IPS-NIHi7 (cell line): ENCODE data around the gene ZDHHC7.

Experiments
- DNase-seq: peaks from one replicate; pipeline ENCODE4 v3.0.0; 2012; ENCODE audit warnings: mixed read lengths; ENCODE audit errors: extremely low spot score

The ZDHHC7 gene

DNA sequence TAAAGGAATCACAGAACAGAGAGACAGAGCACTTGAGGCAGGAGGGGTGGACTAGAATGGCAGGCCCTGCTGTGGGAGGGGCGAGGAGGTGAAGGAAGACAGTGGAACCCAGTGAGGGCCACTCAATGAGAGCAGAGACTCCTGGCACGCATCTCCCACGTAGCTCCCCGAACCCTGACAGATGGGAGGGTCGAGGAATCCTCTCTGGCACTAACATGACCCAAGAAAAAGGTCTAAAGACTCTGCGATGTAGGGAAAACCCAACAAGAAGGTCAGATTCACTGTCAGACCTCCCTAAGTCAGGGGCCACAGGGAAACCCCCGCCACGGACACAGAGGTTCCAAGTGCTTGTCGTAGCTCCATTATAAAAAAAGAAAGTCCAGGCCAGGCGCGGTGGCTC lies 15.0 kb downstream of the ZDHHC7 start:
- no peak for DNase-seq

DNA sequence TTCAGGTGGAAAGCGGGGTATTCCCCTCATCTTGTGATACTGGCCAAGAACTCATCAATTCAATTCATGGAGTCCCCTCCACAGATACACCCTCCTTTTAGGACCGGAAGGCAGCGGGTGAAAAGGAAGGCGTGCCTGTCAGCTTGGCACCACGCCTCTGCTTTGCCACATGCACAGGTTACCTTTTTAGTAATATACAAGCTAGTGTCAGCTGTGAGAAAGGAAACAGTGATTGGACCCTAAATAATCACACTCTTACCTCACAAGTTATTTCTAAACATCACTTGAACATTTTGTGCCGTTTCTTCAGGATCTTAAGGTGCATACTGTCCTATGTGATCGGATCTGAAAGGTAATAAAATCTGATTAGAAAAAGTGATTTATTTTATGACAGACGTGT lies 15.7 kb downstream of the ZDHHC7 start:
- no peak for DNase-seq

DNA sequence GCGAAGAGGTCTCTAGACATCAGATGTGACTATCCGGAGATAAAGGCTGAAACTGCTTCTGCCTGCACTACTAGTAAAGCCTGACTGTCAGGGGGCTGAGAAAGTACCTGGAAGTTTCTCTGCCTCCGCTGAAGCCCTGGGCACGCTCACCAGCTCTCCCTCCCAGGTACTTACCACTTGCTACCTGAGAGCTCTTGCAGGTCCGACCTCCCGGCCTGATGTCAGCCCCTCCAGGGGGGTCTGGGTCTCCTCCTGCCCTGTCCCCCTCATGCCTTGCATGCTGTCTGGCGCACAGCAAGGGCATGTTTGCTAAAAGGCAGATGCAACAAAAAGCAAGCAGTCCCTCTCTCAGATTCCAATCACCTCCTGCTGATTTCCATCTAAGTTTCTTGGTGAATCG lies 17.4 kb downstream of the ZDHHC7 start:
- no peak for DNase-seq

DNA sequence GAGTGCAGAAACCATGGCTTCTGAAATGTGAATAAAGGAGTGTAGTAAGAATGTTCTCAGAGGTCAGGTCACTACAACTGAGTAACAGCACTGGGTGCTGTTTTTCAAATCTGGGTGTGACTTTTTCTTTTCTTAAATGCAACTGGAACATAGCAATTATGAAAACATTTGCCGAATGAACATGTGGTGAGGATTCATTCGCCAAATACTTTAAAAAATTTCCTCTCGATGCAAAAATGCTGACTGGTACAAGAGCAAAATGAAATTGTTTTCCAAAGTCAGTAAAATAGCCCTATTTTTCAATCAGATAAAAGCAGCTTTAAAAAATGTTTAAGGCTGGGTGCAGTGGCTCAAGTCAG lies 18.6 kb downstream of the ZDHHC7 start:
- no peak for DNase-seq

DNA sequence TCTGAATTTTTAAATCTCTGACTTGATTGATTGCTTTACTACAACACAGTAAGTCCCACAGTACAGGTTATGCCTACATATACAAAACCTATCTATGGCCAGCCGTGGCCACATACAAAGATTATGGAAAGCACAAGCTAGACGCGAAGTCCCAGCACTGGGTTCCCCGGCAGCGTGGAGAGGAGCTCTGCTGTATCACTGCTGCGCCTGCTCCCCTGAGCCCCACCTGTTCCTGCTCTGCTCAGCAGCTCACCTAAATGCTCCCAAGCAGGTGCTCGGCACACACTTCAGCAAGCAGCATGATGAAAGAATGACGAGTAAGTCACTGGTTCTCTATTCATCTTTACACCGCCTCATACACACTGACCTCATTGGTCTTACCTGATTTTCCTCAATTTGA lies 20.6 kb downstream of the ZDHHC7 start:
- no peak for DNase-seq

DNA sequence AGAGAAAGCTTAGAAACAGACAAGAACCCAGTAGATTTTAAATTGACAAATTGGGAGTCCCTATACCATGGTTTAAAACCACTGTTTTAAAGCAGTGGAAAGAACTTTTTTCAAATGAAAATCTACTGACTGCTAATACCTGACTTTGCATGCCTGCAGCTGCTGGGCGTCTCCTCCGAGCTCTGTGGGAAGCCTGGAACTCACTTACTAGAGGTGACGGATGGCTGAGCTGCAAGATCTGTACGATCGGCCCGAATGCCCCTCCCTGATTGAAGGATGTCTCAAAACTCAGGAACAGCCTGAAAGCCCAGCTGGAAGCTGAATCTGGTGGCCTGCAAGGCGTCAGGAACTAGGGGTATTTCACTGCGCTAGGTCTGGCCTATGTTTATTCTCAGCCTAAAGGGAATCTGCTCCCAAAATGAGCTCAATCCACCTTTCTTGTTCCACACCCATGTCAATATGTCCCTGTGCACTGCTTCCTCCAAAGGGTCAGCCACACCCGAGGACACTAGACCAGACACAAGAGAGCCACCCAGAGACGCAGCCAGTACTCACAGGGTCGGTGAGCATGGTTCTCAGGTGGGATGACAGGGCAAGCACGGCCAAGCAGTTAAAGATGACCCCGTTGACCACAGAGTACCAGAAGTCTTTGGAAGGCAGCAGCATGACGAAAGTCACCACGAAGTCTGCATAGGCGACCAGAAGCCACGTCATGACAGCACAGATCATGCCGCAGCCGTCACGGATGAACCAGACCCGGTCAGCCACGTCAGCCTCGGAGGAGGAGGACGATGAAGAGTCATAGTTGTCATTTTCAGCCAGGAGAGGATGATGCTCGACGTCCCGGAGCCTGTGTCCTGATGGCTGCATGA lies 21.4 kb downstream of the ZDHHC7 start:
- DNase-seq = no peak

DNA sequence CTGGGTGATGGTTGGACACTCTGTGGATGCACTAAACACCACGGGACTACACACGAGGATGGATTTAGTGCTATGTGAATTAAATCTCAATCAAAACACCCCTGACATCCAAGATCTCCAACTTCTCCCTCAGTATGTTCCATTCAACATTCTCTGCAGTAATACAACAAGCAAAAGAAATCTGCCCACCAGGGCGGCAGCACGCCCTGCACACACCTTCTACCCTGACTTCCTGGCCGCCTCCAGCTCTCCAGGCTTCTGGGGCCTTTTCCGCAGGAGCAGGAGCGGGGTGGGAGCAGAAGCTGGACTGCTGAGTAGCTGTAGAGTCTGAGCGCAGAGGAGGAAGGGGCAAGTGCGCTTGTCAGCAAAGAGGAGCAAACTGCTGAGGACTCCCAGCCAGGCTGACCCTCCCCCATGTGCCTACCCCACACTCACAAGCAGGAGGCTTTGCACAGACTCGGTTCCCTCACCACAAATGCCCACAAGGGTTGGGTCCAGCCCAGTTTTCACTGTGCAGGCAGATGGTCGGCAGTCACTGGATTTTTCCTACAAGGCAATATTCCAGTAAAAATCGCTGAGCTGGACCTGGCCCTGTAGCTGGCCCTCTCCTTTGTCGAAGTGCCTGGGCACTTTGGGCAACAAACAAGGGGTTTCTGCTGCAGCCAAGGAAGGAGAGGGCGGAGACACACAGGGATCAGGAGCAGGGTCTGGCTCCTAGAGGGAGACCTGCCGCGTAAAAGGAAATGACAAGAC lies 22.8 kb downstream of the ZDHHC7 start:
- no peak for DNase-seq

DNA sequence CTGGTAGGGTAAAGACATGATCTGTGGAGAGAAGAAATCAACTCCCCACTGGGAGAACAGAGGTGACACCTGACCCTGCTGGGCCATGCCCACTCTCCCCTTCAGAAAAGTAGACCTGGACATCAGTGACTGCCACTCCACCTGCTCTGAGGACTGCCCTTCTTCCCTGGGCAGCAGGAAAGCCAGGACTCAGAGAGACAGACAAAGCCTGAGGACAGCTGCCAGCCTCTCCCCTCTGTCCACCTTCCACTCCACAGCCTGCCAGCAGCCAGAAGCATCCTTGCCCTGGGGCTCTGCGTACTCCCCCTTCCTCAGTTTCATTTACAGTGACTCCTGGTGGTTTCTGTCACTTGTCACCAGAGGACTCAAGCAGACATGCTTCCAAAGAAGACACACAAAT lies 24.5 kb downstream of the ZDHHC7 start:
- no peak for DNase-seq

DNA sequence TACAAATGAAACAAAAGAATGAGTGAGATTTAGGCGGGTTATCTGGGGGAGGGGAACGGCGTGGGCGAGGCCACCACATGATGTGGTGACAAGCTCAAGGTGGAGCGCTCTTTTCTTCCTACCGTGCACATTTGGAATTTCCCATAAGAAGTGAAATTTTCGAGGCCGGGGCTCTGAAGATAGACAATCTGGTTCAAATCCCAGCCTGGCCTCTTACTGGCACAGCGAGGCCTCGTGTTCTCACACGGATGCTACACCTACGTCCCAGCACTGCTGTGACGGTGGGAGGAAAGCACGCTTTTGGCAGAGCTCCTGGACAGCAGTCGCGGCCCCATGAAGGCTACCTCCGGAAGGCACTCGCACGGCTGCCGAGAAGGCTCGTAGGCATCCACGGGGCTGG lies 25.2 kb downstream of the ZDHHC7 start:
- DNase-seq = no peak

DNA sequence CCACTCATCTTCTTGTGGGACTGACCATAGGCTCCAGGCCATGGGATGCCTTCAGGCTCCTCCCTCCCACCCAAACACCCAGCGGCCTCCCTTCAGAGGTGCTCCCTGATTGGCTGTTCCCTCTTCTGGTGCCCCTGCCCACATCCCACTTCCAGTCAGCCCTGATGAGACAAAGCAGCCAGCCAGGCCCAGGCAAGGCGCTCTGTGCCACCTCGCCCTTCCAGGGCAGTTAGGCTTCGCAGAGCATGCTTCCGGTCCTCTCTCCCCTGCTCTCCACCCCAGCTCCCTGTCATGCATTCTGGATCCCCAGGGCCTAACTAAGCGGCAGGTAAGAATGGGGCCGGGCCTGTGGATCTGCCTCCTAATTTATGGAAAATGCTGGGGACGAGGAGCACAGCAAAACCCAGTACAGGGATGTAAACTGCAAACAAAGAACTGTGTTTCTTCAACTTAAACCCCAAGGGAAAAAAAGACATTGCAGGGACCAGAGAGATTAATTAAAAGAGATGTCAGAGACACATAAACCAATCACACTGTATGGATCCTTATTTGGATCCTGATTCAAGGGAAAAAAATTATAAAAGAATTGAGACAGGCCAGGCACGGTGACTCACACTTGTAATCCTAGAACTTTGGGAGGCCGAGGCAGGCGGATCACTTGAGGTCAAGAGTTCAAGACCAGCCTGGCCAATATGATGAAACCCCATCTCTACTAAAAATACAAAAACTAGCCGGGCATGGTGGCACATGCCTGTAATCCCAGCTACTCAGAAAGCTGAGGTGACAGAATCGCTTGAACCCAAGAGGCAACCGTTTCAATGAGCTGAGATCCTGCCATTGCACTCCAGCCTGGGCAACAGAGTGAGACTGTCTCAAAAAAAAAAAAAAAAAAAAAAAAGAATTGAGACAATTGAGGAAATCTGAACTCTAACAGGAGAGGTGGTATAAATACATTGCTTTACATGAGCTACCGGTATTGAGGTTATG lies 26.0 kb downstream of the ZDHHC7 start:
- no peak for DNase-seq

DNA sequence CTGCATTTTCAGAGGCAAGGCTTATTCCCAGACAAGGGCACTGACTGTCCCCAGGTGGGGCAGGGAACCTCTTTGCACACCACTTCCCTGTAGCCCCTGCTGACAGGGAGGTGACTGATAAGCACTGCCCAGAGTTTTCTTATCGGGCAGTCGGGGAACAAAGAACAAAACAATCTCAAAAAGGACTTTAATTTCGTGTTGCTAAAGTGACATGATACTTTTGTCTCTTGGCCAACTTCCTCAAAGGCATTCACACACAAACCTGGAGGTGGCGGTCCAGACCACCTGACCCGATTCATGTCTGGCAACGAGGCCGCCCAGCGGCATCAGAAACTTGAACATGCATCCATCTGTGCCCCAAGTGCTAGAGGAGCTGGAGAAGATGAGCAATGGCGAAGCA lies 28.9 kb downstream of the ZDHHC7 start:
- no peak for DNase-seq

DNA sequence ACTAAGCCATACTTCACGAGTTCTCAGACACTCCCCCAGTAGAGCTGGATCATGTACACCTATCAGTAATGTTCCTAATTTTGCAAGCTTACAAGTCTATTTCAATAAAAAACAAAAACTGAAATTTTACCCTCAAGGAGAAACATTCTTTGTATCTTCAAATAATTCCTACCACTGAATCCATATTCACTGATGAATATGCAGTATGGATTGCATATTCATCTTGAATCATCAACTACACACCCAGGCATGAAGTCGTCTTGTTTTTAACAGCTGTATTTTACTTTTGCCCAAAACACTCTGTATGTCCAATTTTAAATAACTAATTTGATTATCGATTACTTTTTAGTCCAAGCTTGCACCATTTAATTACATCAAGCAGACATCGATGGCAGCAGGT lies 31.8 kb downstream of the ZDHHC7 start:
- no peak for DNase-seq

DNA sequence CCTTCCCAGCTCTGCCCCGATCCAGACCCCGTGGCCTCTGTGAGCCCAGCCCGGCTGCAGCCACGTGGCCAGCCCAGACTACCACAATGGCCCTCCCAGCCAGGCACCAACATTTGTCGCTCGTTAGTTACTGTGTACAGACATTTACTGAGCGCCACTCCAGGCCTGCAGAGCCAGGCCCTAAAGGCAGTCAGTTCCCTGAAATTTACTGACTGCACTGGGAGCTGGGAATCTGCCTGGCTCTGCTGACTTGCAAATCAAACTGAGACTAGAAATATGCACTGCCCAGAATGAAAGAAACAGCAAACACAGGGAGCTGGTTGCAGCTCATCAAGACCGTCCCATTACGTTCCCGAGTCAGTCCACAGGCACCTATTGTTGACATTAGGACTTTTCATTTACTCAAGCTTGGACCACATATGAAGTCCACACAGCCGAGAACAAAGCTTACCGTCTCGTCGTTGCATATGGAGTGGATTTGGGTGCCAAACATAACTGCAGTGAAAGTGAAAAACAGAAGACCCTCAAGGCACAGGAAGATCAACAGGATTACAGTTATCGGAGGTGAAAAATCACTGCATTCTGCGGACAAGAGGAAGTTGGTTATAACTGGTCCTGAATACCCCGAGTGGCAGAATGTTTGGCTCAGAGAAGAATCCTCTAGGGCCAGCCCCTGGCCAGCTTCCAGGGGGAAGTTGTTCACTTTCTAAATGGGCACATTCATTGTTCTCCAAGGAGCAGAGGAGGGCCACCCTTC lies 34.5 kb downstream of the ZDHHC7 start:
- no peak for DNase-seq

DNA sequence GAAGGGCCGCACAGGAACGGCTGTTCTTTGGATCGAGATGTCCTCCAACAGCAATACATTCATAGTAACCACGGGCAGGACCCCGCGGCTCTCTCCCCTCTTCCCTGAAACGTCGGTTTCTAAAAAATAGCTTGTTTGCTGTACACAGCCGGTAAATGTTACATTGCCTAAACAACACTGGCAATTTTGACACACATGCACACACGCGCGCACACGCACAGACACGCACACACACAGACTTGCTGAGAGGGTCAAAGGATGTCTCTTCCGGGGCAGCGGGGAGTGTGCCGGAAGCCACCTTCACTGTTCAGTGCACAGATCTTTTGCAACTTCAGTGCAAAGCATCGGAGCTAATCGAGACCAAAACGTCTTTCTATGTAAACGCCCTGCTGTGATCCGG lies 35.8 kb downstream of the ZDHHC7 start:
- no peak for DNase-seq

DNA sequence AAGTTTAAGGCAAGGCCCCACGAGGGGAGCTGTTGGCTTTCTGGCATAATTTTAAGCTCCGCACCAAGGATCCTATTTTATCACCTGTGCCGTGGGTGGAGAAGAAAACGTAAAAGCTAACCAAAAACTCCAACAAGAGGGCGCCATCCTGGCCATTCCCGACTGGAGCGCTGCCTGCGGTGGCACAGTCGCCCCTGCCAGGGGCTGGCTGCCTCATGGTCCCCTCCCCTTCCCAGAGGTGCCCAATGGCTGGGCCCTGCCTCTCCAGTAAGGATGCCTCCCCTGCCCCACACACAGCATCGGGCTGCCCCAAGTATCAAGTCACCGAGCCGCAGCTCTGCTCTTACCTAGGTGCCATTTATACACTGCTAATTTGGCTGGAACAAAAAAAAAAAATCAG lies 36.3 kb downstream of the ZDHHC7 start:
- no peak for DNase-seq

DNA sequence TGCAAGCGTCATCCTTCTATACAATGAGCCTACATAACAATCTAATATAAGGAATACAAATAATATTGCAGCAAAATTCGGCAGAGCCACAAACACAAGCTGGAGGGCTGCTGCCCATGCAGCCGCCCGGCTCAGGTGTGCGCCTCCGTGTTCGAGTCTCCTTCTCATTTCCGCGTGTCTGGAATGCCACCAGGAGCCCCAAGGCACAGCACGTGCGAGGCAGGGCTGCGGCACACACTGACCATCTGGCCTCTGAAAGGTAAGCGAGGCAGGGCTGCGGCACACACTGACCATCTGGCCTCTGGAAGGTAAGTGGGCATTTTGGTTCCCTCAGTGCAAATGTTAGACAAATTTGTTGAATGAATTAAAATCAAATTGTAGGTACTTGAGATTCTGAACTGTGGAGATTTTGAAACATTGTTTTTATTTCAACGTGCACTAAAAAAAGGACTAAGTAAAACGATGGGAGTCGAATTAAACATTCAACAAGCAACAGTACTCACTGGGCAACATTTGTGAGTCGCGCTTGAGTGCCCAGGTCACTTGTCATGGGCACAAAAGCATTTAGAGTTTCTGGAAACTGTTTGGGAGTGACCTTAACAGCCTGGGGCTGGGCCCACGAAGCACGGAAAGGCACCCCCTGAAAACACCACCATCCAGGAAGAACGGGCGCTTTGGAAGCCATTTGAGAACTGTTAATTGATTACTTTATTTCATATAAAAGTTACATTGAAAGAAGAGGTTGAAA lies 37.4 kb downstream of the ZDHHC7 start:
- DNase-seq = no peak

DNA sequence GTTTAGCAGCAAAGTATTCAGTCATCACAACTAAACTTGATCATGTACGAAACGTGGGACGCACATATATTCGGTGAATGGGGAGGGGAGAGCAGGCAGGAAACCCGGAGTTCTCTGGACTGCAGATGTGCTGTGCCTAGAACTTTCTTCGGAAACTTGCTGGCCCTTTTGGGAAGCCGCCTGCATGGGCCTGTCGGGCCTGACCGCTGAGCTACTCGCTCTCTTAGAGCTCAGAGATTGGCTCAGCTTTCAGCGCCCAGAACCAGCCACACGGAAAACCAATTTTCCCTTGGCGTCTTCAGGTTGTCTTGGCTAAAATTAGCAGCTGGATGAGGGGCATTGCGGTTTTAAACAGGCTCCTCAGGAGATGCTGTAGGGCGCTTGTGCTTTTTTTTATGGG lies 38.1 kb downstream of the ZDHHC7 start:
- no peak for DNase-seq

DNA sequence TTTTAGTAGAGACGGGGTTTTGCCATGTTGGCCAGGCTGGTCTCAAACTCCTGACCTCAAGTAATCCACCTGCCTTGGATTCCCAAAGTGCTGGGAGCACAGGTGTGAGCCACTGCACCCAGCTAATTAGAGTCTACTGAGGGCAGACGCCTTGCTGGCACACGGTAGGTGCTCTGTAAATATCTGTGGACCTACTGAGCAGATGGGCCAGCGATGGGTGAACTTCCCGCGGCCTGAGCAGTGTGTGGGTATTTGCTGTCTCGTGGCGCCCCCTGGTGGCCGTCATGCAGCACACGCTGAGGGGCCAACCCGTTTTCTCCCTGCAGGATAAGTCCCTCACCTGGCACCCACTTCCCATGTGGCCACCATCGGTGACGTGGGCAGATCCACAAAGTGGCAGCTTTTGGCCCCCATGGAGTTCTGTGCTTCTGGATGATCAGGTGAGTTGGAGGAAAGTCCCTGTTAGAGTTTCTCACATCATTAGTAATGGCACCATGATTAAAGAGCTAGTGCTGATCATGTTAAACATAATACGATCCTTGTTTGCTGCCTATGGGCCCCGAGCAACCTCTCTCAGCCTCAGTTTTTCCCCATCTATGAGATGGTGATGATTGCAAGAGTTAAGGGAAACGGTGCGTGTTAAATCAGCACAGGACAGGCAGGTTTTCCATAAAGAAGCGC lies 40.7 kb downstream of the ZDHHC7 start:
- DNase-seq = peak; percentile 91

DNA sequence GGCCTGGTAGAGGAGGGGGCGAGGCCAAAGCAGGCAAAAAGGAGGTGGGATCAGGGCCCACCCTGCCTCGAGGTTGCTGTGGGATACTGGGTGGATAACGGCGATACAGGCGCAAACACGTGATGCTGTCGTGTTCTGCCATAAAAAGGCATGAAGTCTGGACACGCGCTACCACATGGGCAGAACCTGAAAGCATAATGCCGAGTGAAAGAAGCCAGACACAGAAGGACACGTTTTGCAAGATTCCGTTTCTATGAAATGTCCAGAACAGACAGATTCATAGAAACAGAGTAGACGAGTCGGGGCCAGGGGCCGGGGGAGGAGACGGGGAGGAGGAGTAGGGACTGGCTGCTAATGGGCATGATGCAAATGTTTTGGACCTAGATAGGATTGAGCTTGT lies 43.5 kb downstream of the ZDHHC7 start:
- no peak for DNase-seq
